Chondrocyte (in vitro differentiated cells): Measurements from ENCODE around the gene C4orf17. TPM values are rescaled to one million over a fixed set of nuclear protein-coding genes. Genes with fewer than 3 reads are reported as not detected.

Experiments
- DNase-seq: peaks from one replicate; pipeline ENCODE4 v3.0.0; 2021; ENCODE audit warnings: mixed read lengths, low spot score
- H3K27ac Mint-ChIP-seq: one replicate; pipeline ENCODE4 v1.8.0; 2021; ENCODE audit warnings: mild to moderate bottlenecking, moderate library complexity, mixed read lengths; ENCODE audit not compliant: unreplicated experiment
- H3K27me3 Mint-ChIP-seq: 2 replicates; pipeline ENCODE4 v1.8.0; 2021; ENCODE audit warnings: low read depth, mixed read lengths
- H3K36me3 Mint-ChIP-seq: 2 replicates; pipeline ENCODE4 v1.8.0; 2021; ENCODE audit warnings: low read depth, mixed read lengths
- H3K4me1 Mint-ChIP-seq: 2 replicates; pipeline ENCODE4 v1.8.0; 2021; ENCODE audit warnings: low read depth, mild to moderate bottlenecking, mixed read lengths
- H3K4me3 Mint-ChIP-seq: one replicate; pipeline ENCODE4 v1.8.0; 2021; ENCODE audit warnings: mild to moderate bottlenecking, moderate library complexity, mixed read lengths; ENCODE audit not compliant: unreplicated experiment
- H3K9me3 Mint-ChIP-seq: 2 replicates; pipeline ENCODE4 v1.8.0; 2021; ENCODE audit warnings: low read depth, mixed read lengths
- CTCF ChIP-seq: fragments of 200-600 bp; sonication (generic); IDR thresholded peaks from 2 replicates; pipeline ENCODE4 v1.5.0; 2021; ENCODE audit warnings: antibody characterized with exemption, mild to moderate bottlenecking, moderate library complexity
- long read RNA-seq: library from polyadenylated mRNA; stranded (forward); transcript quantifications from one replicate; pipeline ENCODE4 v2.0.0, GENCODE V29; 2021
- total RNA-seq: library from RNA; stranded (reverse); gene quantifications from 3 replicates; pipeline ENCODE4 v1.2.1, GENCODE V29; 2021

C4orf17 gene
- total RNA-seq, result not detected in 3 replicates
- long read RNA-seq, result 0 reads

GRCh38 chr4:99510721-99511120 lies at the start of gene C4orf17:
Gene C4orf17, plus strand, starts transcription at chr4:99511021. Its CDS starts 2,061 bp downstream, at chr4:99513082.
- no peak within 1 kb of the TSS for H3K27ac Mint-ChIP-seq
- H3K4me1 Mint-ChIP-seq, result peaks cover 8% of the 10 kb centered on the region
- no peak within 1 kb of the TSS for H3K4me3 Mint-ChIP-seq
- H3K27me3 Mint-ChIP-seq, result peaks cover 34% of the 10 kb centered on the region
- H3K9me3 Mint-ChIP-seq, result peaks cover 8% of the 10 kb centered on the region
- TF ChIP-seq CTCF, result no peak
- no peak for DNase-seq
- H3K36me3 Mint-ChIP-seq, result no peaks in the 10 kb centered on the region

GRCh38 chr4:99461623-99462401 lies 49.0 kb upstream of the C4orf17 start:
- Mint-ChIP-seq H3K27me3 (peaks cover 15% of the 10 kb centered on the region), H3K4me3 (no peak overlapping the region), H3K4me1 (peaks cover 5% of the 10 kb centered on the region), H3K36me3 (no peaks in the 10 kb centered on the region), H3K9me3 (no peaks in the 10 kb centered on the region), H3K27ac (no peak overlapping the region)
- no peak for TF ChIP-seq CTCF
- no peak for DNase-seq

GRCh38 chr4:99462875-99463464 lies 47.9 kb upstream of the C4orf17 start:
- Mint-ChIP-seq H3K4me3 (no peak overlapping the region), H3K36me3 (no peaks in the 10 kb centered on the region), H3K4me1 (peaks cover 5% of the 10 kb centered on the region), H3K27ac (no peak overlapping the region), H3K9me3 (no peaks in the 10 kb centered on the region), H3K27me3 (peaks cover 17% of the 10 kb centered on the region)
- no peak for DNase-seq
- peak; percentile 94 for TF ChIP-seq CTCF

GRCh38 chr4:99463566-99463965 lies 47.3 kb upstream of the C4orf17 start:
- no peak for DNase-seq
- Mint-ChIP-seq H3K4me3 (no peak overlapping the region), H3K9me3 (no peaks in the 10 kb centered on the region)

More at GRCh38 chr4:99463566-99463965, 47.3 kb upstream of the C4orf17 start:
- Mint-ChIP-seq H3K27me3 (peaks cover 17% of the 10 kb centered on the region), H3K27ac (no peak overlapping the region), H3K4me1 (peaks cover 5% of the 10 kb centered on the region), H3K36me3 (no peaks in the 10 kb centered on the region)
- TF ChIP-seq CTCF, result no peak
